GM21737 (cell line): ENCODE data around the gene TP53TG3B.
"Not testable (repeated sequence)": the region's sequence is repeated elsewhere in the genome, so short reads cannot be mapped to it uniquely, and the experiment has no call there.

ENCODE experiments used
- ATAC-seq: cut with Tn5 transposase; IDR thresholded peaks from one replicate; pipeline ENCODE4 v1.9.1; 2021; ENCODE audit warnings: mild to moderate bottlenecking, moderate library complexity; ENCODE audit not compliant: unreplicated experiment

TP53TG3B gene, protein sequence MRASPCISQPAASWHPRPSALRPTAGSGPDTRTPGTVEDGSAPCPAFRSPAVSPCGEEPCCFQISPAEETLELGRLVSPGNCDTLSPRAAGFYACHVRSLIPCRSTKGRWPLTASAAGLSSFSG

GRCh38 chr16:33360541-33360940 is at the start of gene TP53TG3B:
Gene TP53TG3B, plus strand, starts transcription at chr16:33360841. Its CDS starts 68 bp downstream, at chr16:33360909.
- ATAC-seq, result not testable (repeated sequence)

DNA sequence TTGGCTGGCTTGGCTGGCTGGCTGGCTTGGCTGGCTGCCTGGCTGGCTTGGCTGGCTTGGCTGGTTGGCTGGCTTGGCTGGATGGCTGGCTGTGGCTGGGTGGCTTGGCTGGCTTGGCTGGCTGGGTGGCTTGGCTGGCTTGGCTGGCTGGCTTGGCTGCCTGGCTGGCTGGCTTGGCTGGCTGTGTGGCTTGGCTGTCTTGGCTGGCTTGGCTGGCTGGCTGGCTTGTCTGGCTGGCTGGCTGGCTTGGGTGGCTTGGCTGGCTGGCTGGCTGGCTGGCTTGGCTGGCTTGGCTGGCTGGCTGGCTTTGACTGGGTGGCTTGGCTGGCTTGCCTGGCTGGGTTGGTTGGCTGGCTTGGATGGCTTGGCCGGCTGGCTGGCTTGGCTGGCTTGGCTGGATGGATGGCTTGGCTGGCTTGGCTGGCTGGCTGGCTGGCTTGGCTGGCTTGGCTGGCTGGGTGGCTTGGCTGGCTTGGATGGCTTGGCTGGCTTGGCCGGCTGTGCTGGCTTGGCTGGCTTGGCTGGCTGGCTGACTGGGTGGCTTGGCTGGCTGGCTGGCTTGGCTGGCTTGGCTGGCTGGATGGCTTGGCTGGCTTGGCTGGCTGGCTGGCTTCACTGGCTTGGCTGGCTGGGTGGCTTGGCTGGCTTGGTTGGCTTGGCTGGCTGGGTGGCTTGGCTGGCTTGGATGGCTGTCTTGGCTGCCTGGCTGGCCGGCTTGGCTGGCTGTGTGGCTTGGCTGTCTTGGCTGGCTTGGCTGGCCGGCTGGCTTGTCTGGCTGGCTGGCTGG is 24.2 kb upstream of the TP53TG3B start:
- not testable (repeated sequence) for ATAC-seq

DNA sequence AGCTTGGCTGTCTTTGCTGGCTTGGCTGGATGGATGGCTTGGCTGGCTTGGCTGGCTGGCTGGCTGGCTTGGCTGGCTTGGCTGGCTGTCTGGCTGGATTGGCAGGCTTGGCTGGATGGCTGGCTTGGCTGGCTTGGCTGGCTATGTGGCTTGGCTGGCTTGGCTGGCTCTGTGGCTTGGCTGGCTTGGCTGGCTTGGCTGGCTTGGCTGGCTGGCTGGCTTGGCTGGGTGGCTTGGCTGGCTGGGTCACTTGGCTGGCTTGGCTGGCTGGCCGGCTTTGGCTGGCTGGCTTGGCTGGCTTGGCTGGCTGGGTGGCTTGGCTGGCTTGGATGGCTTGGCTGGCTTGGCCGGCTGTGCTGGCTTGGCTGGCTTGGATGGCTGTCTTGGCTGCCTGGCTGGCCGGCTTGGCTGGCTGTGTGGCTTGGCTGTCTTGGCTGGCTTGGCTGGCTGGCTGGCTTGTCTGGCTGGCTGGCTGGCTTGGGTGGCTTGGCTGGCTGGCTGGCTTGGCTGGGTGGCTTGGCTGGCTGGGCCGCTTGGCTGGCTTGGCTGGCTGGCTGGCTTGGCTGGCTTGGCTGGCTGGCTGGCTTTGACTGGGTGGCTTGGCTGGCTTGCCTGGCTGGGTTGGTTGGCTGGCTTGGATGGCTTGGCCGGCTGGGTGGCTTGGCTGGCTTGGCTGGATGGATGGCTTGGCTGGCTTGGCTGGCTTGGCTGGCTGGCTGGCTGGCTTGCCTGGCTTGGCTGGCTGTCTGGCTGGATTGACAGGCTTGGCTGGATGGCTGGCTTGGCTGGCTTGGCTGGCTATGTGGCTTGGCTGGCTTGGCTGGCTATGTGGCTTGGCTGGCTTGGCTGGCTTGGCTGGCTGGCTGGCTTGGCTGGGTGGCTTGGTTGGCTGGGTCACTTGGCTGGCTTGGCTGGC is 22.8 kb upstream of the TP53TG3B start:
- not testable (repeated sequence) for ATAC-seq

- ATAC-seq, result not testable (repeated sequence)
Measured at GRCh38 chr16:33338543-33338951, 22.1 kb upstream of the TP53TG3B start.

DNA sequence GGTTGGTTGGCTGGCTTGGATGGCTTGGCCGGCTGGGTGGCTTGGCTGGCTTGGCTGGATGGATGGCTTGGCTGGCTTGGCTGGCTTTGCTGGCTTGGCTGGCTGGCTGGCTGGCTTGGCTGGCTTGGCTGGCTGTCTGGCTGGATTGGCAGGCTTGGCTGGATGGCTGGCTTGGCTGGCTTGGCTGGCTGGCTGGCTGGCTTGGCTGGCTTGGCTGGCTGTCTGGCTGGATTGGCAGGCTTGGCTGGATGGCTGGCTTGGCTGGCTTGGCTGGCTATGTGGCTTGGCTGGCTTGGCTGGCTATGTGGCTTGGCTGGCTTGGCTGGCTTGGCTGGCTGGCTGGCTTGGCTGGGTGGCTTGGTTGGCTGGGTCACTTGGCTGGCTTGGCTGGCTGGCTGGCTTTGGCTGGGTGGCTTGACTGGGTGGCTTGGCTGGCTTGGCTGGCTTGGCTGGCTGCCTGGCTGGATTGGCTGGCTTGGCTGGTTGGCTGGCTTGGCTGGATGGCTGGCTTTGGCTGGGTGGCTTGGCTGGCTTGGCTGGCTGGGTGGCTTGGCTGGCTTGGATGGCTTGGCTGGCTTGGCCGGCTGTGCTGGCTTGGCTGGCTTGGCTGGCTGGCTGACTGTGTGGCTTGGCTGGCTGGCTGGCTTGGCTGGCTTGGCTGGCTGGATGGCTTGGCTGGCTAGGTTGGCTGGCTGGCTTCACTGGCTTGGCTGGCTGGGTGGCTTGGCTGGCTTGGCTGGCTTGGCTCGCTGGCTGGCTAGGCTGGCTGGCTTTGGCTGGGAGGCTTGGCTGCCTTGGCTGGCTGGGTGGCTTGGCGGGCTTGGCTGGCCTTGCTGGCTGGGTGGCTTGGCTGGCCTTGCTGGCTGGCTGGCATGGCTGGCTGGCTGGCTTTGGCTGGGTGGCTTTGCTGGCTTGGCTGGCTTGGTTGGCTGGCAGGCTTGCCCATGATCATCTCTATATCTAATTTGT is 21.3 kb upstream of the TP53TG3B start:
- not testable (repeated sequence) for ATAC-seq
